AG04449 (cell line): ENCODE measurements around the gene STK32C.

ENCODE experiments used
- CTCF ChIA-PET: fragments of 350-600 bp; formaldehyde crosslinking; extraction: SDS; loops from one replicate; lab custom pipeline; 2021; ENCODE audit warnings: antibody characterized with exemption; lab: Yijun Ruan, JAX
- POLR2A ChIA-PET: fragments of 400-600, 350-600 bp; formaldehyde crosslinking; extraction: SDS; loops from one replicate; lab custom pipeline; 2020; ENCODE audit warnings: antibody characterized with exemption, inconsistent platforms; lab: Yijun Ruan, JAX
- DNase-seq: peaks from one replicate; pipeline ENCODE4 v3.0.0-alpha.2; 2010; ENCODE audit warnings: low read depth, low spot score
- H3K4me3 ChIP-seq: 2 replicates; pipeline ENCODE4 v1.5.1; 2011; ENCODE audit warnings: low read depth, mild to moderate bottlenecking, control low read depth, low read length
- CTCF ChIP-seq: IDR thresholded peaks from one replicate; pipeline ENCODE4 v1.5.1; 2011; ENCODE audit warnings: mild to moderate bottlenecking, moderate library complexity, low read length, control low read depth, inconsistent platforms; ENCODE audit not compliant: insufficient read depth; ENCODE audit errors: missing control alignments

STK32C gene

GRCh38 chr10:132200344-132201110 lies 107.2 kb downstream of the STK32C start:
- DNase-seq, result no peak
- CTCF ChIA-PET, result no interaction called here
- no peak for TF ChIP-seq CTCF
- POLR2A ChIA-PET, result no interaction called here
- no peak overlapping the region for H3K4me3 ChIP-seq

GRCh38 chr10:132199854-132200311 lies 107.9 kb downstream of the STK32C start:
- no peak for TF ChIP-seq CTCF
- CTCF ChIA-PET, result no interaction called here
- POLR2A ChIA-PET, result no interaction called here
- no peak overlapping the region for H3K4me3 ChIP-seq
- DNase-seq, result no peak

- CTCF ChIA-PET, result no interaction called here
- POLR2A ChIA-PET, result no interaction called here
Measured at GRCh38 chr10:132199268-132199853, 108.4 kb downstream of the STK32C start.

GRCh38 chr10:132198381-132199181 lies 109.2 kb downstream of the STK32C start:
- no peak for DNase-seq
- ChIA-PET POLR2A (no interaction called here), CTCF (no interaction called here)
- no peak for TF ChIP-seq CTCF
- no peak overlapping the region for H3K4me3 ChIP-seq

More at GRCh38 chr10:132199268-132199853, 108.4 kb downstream of the STK32C start:
- TF ChIP-seq CTCF, result no peak
- H3K4me3 ChIP-seq, result no peak overlapping the region
- DNase-seq, result no peak

- TF ChIP-seq CTCF, result no peak
- POLR2A ChIA-PET, result no interaction called here
- DNase-seq, result no peak
- no peak overlapping the region for H3K4me3 ChIP-seq
- CTCF ChIA-PET, result no interaction called here
Measured at GRCh38 chr10:132198068-132198370, 109.7 kb downstream of the STK32C start.
